ENCODE measurements around the gene PHLDB1. TPM values are rescaled to one million over a fixed set of nuclear protein-coding genes. Genes with fewer than 3 reads are reported as not detected.

The PHLDB1 gene
- total RNA-seq, 4 donors from 2014 or later = 299 to 365 (median 323) TPM

- Histone ChIP-seq H3K4me3 (no peak overlapping the region), H3K9me3 (no peaks in the 10 kb centered on the region), H3K4me1 (peaks cover 4 to 88% (median 39%) of the 10 kb centered on the region in 4 donors), H3K36me3 (peaks cover 0 to 91% (median 7%) of the 10 kb centered on the region in 3 donors), H3K27me3 (no peaks in the 10 kb centered on the region), H3K27ac (peak overlapping the region; percentile 57 to 89 (median 82))
- TF ChIP-seq POLR2A (IDR thresholded peaks at IDR 0.05) = no peak
- TF ChIP-seq EP300 (IDR thresholded peaks at IDR 0.05) = no peak
- no peak for TF ChIP-seq CTCF (IDR thresholded peaks at IDR 0.05)
- 33 to 75% methylated on average over 1 of the region's 1 CpG for WGBS, 2 donors
- no peak for DNase-seq (ENCODE audit: low spot score in 2 of 2)
Observed at GRCh38 chr11:118633319-118633690, 25.9 kb downstream of the PHLDB1 start.

- no peaks in the 10 kb centered on the region for H3K27me3 ChIP-seq
- H3K4me3 ChIP-seq = no peak overlapping the region
- peaks cover 4 to 81% (median 39%) of the 10 kb centered on the region in 4 donors for H3K4me1 ChIP-seq
- H3K9me3 ChIP-seq = no peaks in the 10 kb centered on the region
- H3K27ac ChIP-seq = peak overlapping the region; percentile 57 to 89 (median 82)
- no peak for DNase-seq (ENCODE audit: low spot score in 2 of 2)
- WGBS, 2 donors = 17 to 36% methylated on average over 4 of the region's 4 CpGs
- peaks cover 0 to 91% (median 7%) of the 10 kb centered on the region in 3 donors for H3K36me3 ChIP-seq
- TF ChIP-seq EP300 (IDR thresholded peaks at IDR 0.05) (no peak), POLR2A (IDR thresholded peaks at IDR 0.05) (no peak), CTCF (IDR thresholded peaks at IDR 0.05) (no peak)
Observed at GRCh38 chr11:118633979-118634378, 26.6 kb downstream of the PHLDB1 start.

GRCh38 chr11:118634431-118635236, 27.2 kb downstream of the PHLDB1 start:
- H3K27ac ChIP-seq = peak overlapping the region; percentile 57 to 89 (median 82)
- H3K36me3 ChIP-seq = peaks cover 0 to 91% (median 7%) of the 10 kb centered on the region in 3 donors
- DNase-seq (ENCODE audit: low spot score in 2 of 2) = peak; percentile 60 to 69
- no peaks in the 10 kb centered on the region for H3K9me3 ChIP-seq
- peak overlapping the region in 2 of 4 donors; percentile 10 to 18 for H3K4me3 ChIP-seq
- peak in 1 of 2 donors; percentile 59 for TF ChIP-seq EP300 (IDR thresholded peaks at IDR 0.05)
- TF ChIP-seq CTCF (IDR thresholded peaks at IDR 0.05) = peak in 3 of 5 experiments; percentile 21 to 45 (median 42)
- TF ChIP-seq POLR2A (IDR thresholded peaks at IDR 0.05) = no peak
- H3K27me3 ChIP-seq = no peaks in the 10 kb centered on the region
- 13 to 23% methylated on average over 38 to 40 of the region's 41 CpGs for WGBS, 2 donors
- H3K4me1 ChIP-seq = peaks cover 4 to 75% (median 37%) of the 10 kb centered on the region in 4 donors

- peak overlapping the region; percentile 57 to 89 (median 82) for H3K27ac ChIP-seq
Observed at GRCh38 chr11:118635237-118635591, 27.8 kb downstream of the PHLDB1 start.

More at GRCh38 chr11:118635237-118635591, 27.8 kb downstream of the PHLDB1 start:
- H3K27me3 ChIP-seq = no peaks in the 10 kb centered on the region
- peak overlapping the region in 2 of 4 donors; percentile 10 to 18 for H3K4me3 ChIP-seq
- peaks cover 4 to 72% (median 37%) of the 10 kb centered on the region in 4 donors for H3K4me1 ChIP-seq
- no peaks in the 10 kb centered on the region for H3K9me3 ChIP-seq
- 21 to 28% methylated on average over 12 to 15 of the region's 15 CpGs for WGBS, 2 donors
- TF ChIP-seq POLR2A (IDR thresholded peaks at IDR 0.05) = peak in 1 of 2 donors; percentile 32
- TF ChIP-seq EP300 (IDR thresholded peaks at IDR 0.05) = no peak
- TF ChIP-seq CTCF (IDR thresholded peaks at IDR 0.05) = no peak
- no peak for DNase-seq (ENCODE audit: low spot score in 2 of 2)
- peaks cover 0 to 91% (median 7%) of the 10 kb centered on the region in 3 donors for H3K36me3 ChIP-seq
